Measurements from ENCODE around the gene AQR. TPM values are rescaled to one million over a fixed set of nuclear protein-coding genes. Genes with fewer than 3 reads are reported as not detected.

The AQR gene
- total and polyA plus RNA-seq, 11 donors, result 5.3 to 16.0 (median 12.0) TPM

GRCh38 chr15:34994925-34995324 lies 25.4 kb upstream of the AQR start:
- no peak overlapping the region for H3K4me3 ChIP-seq
- H3K9me3 ChIP-seq, result no peaks in the 10 kb centered on the region
- H3K27ac ChIP-seq, result no peak overlapping the region

GRCh38 chr15:34993877-34994276 lies 24.3 kb upstream of the AQR start:
- H3K27ac ChIP-seq, result no peak overlapping the region
- no peak for ATAC-seq
- peaks cover 0 to 7% (median 5%) of the 10 kb centered on the region in 12 donors for H3K4me1 ChIP-seq
- no peaks in the 10 kb centered on the region for H3K9me3 ChIP-seq
- DNase-seq, result no peak
- intact Hi-C loops (cut with DNase I), result no loop called here
- H3K36me3 ChIP-seq, result no peaks in the 10 kb centered on the region
- H3K27me3 ChIP-seq, result no peaks in the 10 kb centered on the region
- no peak overlapping the region for H3K4me3 ChIP-seq
- TF ChIP-seq POLR2A (IDR thresholded peaks at IDR 0.05), result no peak
- TF ChIP-seq CTCF (IDR thresholded peaks at IDR 0.05), result no peak
- WGBS, 4 donors, result 84 to 90% (median 89%) methylated on average over 4 of the region's 4 CpGs

More at GRCh38 chr15:34994925-34995324, 25.4 kb upstream of the AQR start:
- WGBS, 4 donors, result 83 to 93% (median 87%) methylated on average over 1 of the region's 1 CpG
- no peaks in the 10 kb centered on the region for H3K27me3 ChIP-seq
- TF ChIP-seq POLR2A (IDR thresholded peaks at IDR 0.05) (no peak), CTCF (IDR thresholded peaks at IDR 0.05) (no peak)
- intact Hi-C loops (cut with DNase I), result no loop called here
- ATAC-seq, result no peak
- no peaks in the 10 kb centered on the region for H3K36me3 ChIP-seq
- no peak for DNase-seq
- no peaks in the 10 kb centered on the region for H3K4me1 ChIP-seq

GRCh38 chr15:34993412-34993811 lies 23.9 kb upstream of the AQR start:
- Histone ChIP-seq H3K4me1 (peaks cover 0 to 11% (median 6%) of the 10 kb centered on the region in 12 donors), H3K27me3 (no peaks in the 10 kb centered on the region), H3K27ac (no peak overlapping the region), H3K4me3 (no peak overlapping the region), H3K36me3 (no peaks in the 10 kb centered on the region), H3K9me3 (no peaks in the 10 kb centered on the region)
- no peak for DNase-seq
- TF ChIP-seq CTCF (IDR thresholded peaks at IDR 0.05) (no peak), POLR2A (IDR thresholded peaks at IDR 0.05) (no peak)
- ATAC-seq, result no peak
- intact Hi-C loops (cut with DNase I), result no loop called here
- 88 to 96% (median 92%) methylated on average over 6 of the region's 6 CpGs for WGBS, 4 donors

- peak; percentile 79 to 91 (median 82) for DNase-seq
- peaks cover 6 to 47% (median 38%) of the 10 kb centered on the region in 12 donors for H3K4me1 ChIP-seq
- H3K9me3 ChIP-seq, result no peaks in the 10 kb centered on the region
- peak within 1 kb of the TSS; percentile 59 to 89 (median 82) for H3K4me3 ChIP-seq
- peak; percentile 88 to 95 (median 93) for ATAC-seq
- peak within 1 kb of the TSS; percentile 96 to 100 (median 98) for H3K27ac ChIP-seq
- no peaks in the 10 kb centered on the region for H3K27me3 ChIP-seq
- 0 to 1% (median 0%) methylated on average over 31 to 60 of the region's 60 CpGs for WGBS, 4 donors
- peaks cover 0 to 32% (median 10%) of the 10 kb centered on the region in 9 donors for H3K36me3 ChIP-seq
- intact Hi-C loops (cut with DNase I), result loop anchor here in 4 of 10 donors (1.0 to 2.0 kb wide), 2 partner anchors 19 kb away; partner anchors contain the start of gene AQR (in 4 of the 4)
- TF ChIP-seq CTCF (IDR thresholded peaks at IDR 0.05) (no peak), POLR2A (IDR thresholded peaks at IDR 0.05) (peak in 1 of 2 donors; percentile 78)
Observed at GRCh38 chr15:34988027-34988902, 18.7 kb upstream of the AQR start, which contains the start of gene ZNF770. ZNF770 (minus strand) TSS chr15:34988287; CDS start chr15:34983434, 4,853 bp downstream.

Measured in heart left ventricle (tissue), 16 donors.